ENCODE data around the gene TMEM59.

TMEM59 gene

GRCh38 chr1:53979712-53980450 is 73.1 kb downstream of the TMEM59 start:
- no peak for DNase-seq
